Neural progenitor cell (in vitro differentiated cells): ENCODE results near the gene ATRN. TPM values are rescaled to one million over a fixed set of nuclear protein-coding genes. Genes with fewer than 3 reads are reported as not detected.
A peak's percentile ranks its signal among the peaks of the same experiment; 100 is the strongest.

ENCODE experiments used
- DNase-seq: peaks from one replicate; pipeline ENCODE4 v3.0.0-alpha.2; 2016; ENCODE audit warnings: low spot score
- H2AFZ ChIP-seq: fragments of 200-600 bp; sonication (generic); replicated peaks from 2 replicates; pipeline ENCODE4 v1.6.1; 2016; ENCODE audit warnings: antibody characterized with exemption
- H3F3A ChIP-seq: fragments of 200-600 bp; sonication (generic); 2 replicates; pipeline ENCODE4 v1.6.1; 2016; ENCODE audit warnings: antibody characterized with exemption, low read depth
- H3K27ac ChIP-seq: fragments of 200-600 bp; sonication (generic); 2 replicates; pipeline ENCODE4 v1.5.1; 2016; ENCODE audit warnings: mild to moderate bottlenecking
- H3K27me3 ChIP-seq: fragments of 200-600 bp; sonication (generic); 2 replicates; pipeline ENCODE4 v1.6.1; 2016; ENCODE audit warnings: mild to moderate bottlenecking, moderate library complexity
- H3K36me3 ChIP-seq: fragments of 200-600 bp; sonication (generic); 2 replicates; pipeline ENCODE4 v1.5.1; 2016
- H3K4me1 ChIP-seq: fragments of 200-600 bp; sonication (generic); 2 replicates; pipeline ENCODE4 v1.6.1; 2016; ENCODE audit warnings: mixed run types
- H3K4me2 ChIP-seq: fragments of 200-600 bp; sonication (generic); 2 replicates; pipeline ENCODE4 v1.6.1; 2016
- H3K4me3 ChIP-seq: fragments of 200-600 bp; sonication (generic); 2 replicates; pipeline ENCODE4 v1.5.1; 2016
- H3K79me2 ChIP-seq: fragments of 200-600 bp; sonication (generic); 2 replicates; pipeline ENCODE4 v1.6.1; 2016; ENCODE audit warnings: low read depth
- H3K9ac ChIP-seq: fragments of 200-600 bp; sonication (generic); 2 replicates; pipeline ENCODE4 v1.6.1; 2016
- H3K9me3 ChIP-seq: fragments of 200-600 bp; sonication (generic); 2 replicates; pipeline ENCODE4 v1.5.1; 2016; ENCODE audit warnings: low read depth
- H4K20me1 ChIP-seq: fragments of 200-600 bp; sonication (generic); 2 replicates; pipeline ENCODE4 v1.6.1; 2016; ENCODE audit warnings: low read depth
- H3K27ac Mint-ChIP-seq: 3 replicates; pipeline ENCODE4 v1.8.0; 2021; ENCODE audit warnings: mixed read lengths
- H3K27me3 Mint-ChIP-seq: 2 replicates; pipeline ENCODE4 v1.8.0; 2022; ENCODE audit warnings: low read depth, mild to moderate bottlenecking, inconsistent platforms, moderate library complexity, mixed read lengths; ENCODE audit not compliant: insufficient read depth
- H3K36me3 Mint-ChIP-seq: 3 replicates; pipeline ENCODE4 v1.8.0; 2021; ENCODE audit warnings: mixed read lengths
- H3K4me1 Mint-ChIP-seq: 3 replicates; pipeline ENCODE4 v1.8.0; 2021; ENCODE audit warnings: mixed read lengths
- H3K4me3 Mint-ChIP-seq: 3 replicates; pipeline ENCODE4 v1.8.0; 2021; ENCODE audit warnings: mild to moderate bottlenecking, moderate library complexity, mixed read lengths
- H3K9me3 Mint-ChIP-seq: 3 replicates; pipeline ENCODE4 v1.8.0; 2020; ENCODE audit warnings: mixed read lengths
- CTCF ChIP-seq: fragments of 200-600 bp; sonication (generic); IDR thresholded peaks from 2 replicates; pipeline ENCODE4 v1.5.1; 2017; ENCODE audit warnings: antibody characterized with exemption, mild to moderate bottlenecking
- EZH2 ChIP-seq: fragments of 200-600 bp; sonication (generic); IDR thresholded peaks from 2 replicates; pipeline ENCODE4 v1.6.1; 2017; ENCODE audit warnings: antibody characterized with exemption, mild to moderate bottlenecking, moderate library complexity
- EZH2phosphoT487 ChIP-seq: fragments of 200-600 bp; sonication (generic); IDR thresholded peaks from 2 replicates; pipeline ENCODE4 v1.6.1; 2017; ENCODE audit warnings: antibody characterized with exemption
- total RNA-seq: library from RNA; depleted of rRNA; stranded (reverse); fragments of >200 nt; gene quantifications from 2 replicates; pipeline ENCODE4 v1.2.3, GENCODE V29; 2015; ENCODE audit warnings: low replicate concordance

ATRN gene
- total RNA-seq, 1 donor from 2014 or later = 36.8 TPM

GRCh38 chr20:3663031-3663701 is 192.3 kb downstream of the ATRN start, which contains the start of gene GFRA4:
Gene GFRA4, minus strand, starts transcription at chr20:3663399. Its CDS starts 0 bp downstream, at chr20:3663399.
- H3K27ac ChIP-seq = no peak within 1 kb of the TSS
- no peak within 1 kb of the TSS for H3K9ac ChIP-seq
- H3K27me3 ChIP-seq = peaks cover 11% of the 10 kb centered on the region
- peak; percentile 51 for DNase-seq
- no peaks in the 10 kb centered on the region for H3K79me2 ChIP-seq
- H3K4me1 Mint-ChIP-seq = peaks cover 17% of the 10 kb centered on the region
- H3K36me3 ChIP-seq = no peaks in the 10 kb centered on the region
- H4K20me1 ChIP-seq = no peaks in the 10 kb centered on the region
- peaks cover 4% of the 10 kb centered on the region for H3K9me3 Mint-ChIP-seq
- H3K4me3 ChIP-seq = no peak within 1 kb of the TSS
- H3F3A ChIP-seq = no peaks in the 10 kb centered on the region
- peaks cover 5% of the 10 kb centered on the region for H3K4me1 ChIP-seq
- H3K27me3 Mint-ChIP-seq = peaks cover 15% of the 10 kb centered on the region
- TF ChIP-seq EZH2phosphoT487 (no peak), CTCF (no peak), EZH2 (no peak)
- H2AFZ ChIP-seq = peak within 1 kb of the TSS; percentile 34
- peak within 1 kb of the TSS; percentile 22 for H3K4me2 ChIP-seq
- peak within 1 kb of the TSS; percentile 93 for H3K27ac Mint-ChIP-seq
- no peak within 1 kb of the TSS for H3K4me3 Mint-ChIP-seq
- H3K9me3 ChIP-seq = no peaks in the 10 kb centered on the region
- no peaks in the 10 kb centered on the region for H3K36me3 Mint-ChIP-seq

GRCh38 chr20:3663858-3664257 is 193.0 kb downstream of the ATRN start:
- no peak for TF ChIP-seq EZH2phosphoT487
- no peak for TF ChIP-seq EZH2
- no peak for TF ChIP-seq CTCF
- Histone ChIP-seq H2AFZ (no peak overlapping the region), H3K27ac (no peak overlapping the region)

GRCh38 chr20:3667434-3668037 is 196.7 kb downstream of the ATRN start:
- no peaks in the 10 kb centered on the region for H3K9me3 ChIP-seq
- H3K36me3 Mint-ChIP-seq = no peaks in the 10 kb centered on the region
- DNase-seq = no peak
- H3K4me2 ChIP-seq = no peak overlapping the region
- no peak overlapping the region for H3K4me3 Mint-ChIP-seq
- no peak overlapping the region for H2AFZ ChIP-seq
- TF ChIP-seq EZH2phosphoT487 = no peak
- TF ChIP-seq CTCF = no peak
- TF ChIP-seq EZH2 = no peak
- no peaks in the 10 kb centered on the region for H3K4me1 ChIP-seq
- H3K27me3 ChIP-seq = peaks cover 17% of the 10 kb centered on the region
- no peaks in the 10 kb centered on the region for H3K36me3 ChIP-seq
- no peak overlapping the region for H3K27ac Mint-ChIP-seq
- H3K4me3 ChIP-seq = no peak overlapping the region
- H3K9ac ChIP-seq = no peak overlapping the region
- H3K4me1 Mint-ChIP-seq = peaks cover 14% of the 10 kb centered on the region
- no peaks in the 10 kb centered on the region for H3K79me2 ChIP-seq
- no peaks in the 10 kb centered on the region for H3F3A ChIP-seq
- peaks cover 14% of the 10 kb centered on the region for H3K27me3 Mint-ChIP-seq
- no peaks in the 10 kb centered on the region for H4K20me1 ChIP-seq
- H3K27ac ChIP-seq = no peak overlapping the region
- no peaks in the 10 kb centered on the region for H3K9me3 Mint-ChIP-seq

More at GRCh38 chr20:3663858-3664257, 193.0 kb downstream of the ATRN start:
- no peak overlapping the region for H3K4me3 ChIP-seq
- H3F3A ChIP-seq = no peaks in the 10 kb centered on the region
- Mint-ChIP-seq H3K9me3 (peaks cover 4% of the 10 kb centered on the region), H3K4me1 (peaks cover 16% of the 10 kb centered on the region), H3K4me3 (no peak overlapping the region), H3K36me3 (no peaks in the 10 kb centered on the region), H3K27ac (no peak overlapping the region), H3K27me3 (peaks cover 12% of the 10 kb centered on the region)
- H3K36me3 ChIP-seq = no peaks in the 10 kb centered on the region
- peaks cover 11% of the 10 kb centered on the region for H3K27me3 ChIP-seq
- no peaks in the 10 kb centered on the region for H3K4me1 ChIP-seq
- H3K9me3 ChIP-seq = no peaks in the 10 kb centered on the region
- H3K4me2 ChIP-seq = no peak overlapping the region
- H3K9ac ChIP-seq = no peak overlapping the region
- no peak for DNase-seq
- no peaks in the 10 kb centered on the region for H4K20me1 ChIP-seq
- no peaks in the 10 kb centered on the region for H3K79me2 ChIP-seq
